NT2/D1 (cell line): ENCODE data around the gene MAML2.

Experiments
- SUZ12 ChIP-seq: IDR thresholded peaks from 2 replicates; pipeline ENCODE4 v1.6.1; 2011; ENCODE audit not compliant: insufficient read length, insufficient read depth; ENCODE audit errors: extremely low read depth
- YY1 ChIP-seq: IDR thresholded peaks from 2 replicates; pipeline ENCODE4 v1.6.1; 2011; ENCODE audit not compliant: insufficient read length, insufficient read depth
- ZNF274 ChIP-seq: IDR thresholded peaks from 2 replicates; pipeline ENCODE4 v1.6.1; 2011; ENCODE audit warnings: mild to moderate bottlenecking, low read depth, low read length

DNA sequence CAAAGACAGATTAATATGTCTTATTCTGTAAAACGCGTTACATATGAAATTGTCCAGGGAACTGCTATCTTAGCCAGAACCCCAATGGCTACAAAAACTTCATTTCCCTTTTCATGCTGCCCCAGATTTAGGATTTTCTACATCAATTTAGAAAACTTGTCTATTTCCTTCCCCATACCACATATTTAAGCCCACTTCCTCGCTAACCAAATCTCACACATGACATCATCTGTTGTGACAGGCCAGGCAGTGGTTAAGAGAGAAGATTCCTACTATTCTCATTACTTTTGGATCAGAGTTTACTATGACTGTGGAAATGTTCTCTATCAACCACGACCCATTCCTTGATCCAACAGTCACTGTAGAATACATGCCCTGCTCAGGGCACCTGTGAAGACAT lies 30.8 kb upstream of the MAML2 start:
- no peak for TF ChIP-seq YY1
- TF ChIP-seq SUZ12 = no peak
- TF ChIP-seq ZNF274 = no peak
